B cell (primary cell): Measurements from ENCODE around the gene SLC38A10.

Experiments used
- CTCF ChIP-seq: fragments of 200-600 bp; IDR thresholded peaks from one replicate; pipeline ENCODE4 v1.8.0; 2022; ENCODE audit warnings: antibody characterized with exemption, mild to moderate bottlenecking
- EZH2 ChIP-seq: IDR thresholded peaks from 2 replicates; pipeline ENCODE4 v1.6.1; 2012; ENCODE audit warnings: borderline replicate concordance, low read depth, mild to moderate bottlenecking, moderate library complexity, low read length; ENCODE audit not compliant: insufficient read depth, poor library complexity, severe bottlenecking

GRCh38 chr17:81260641-81261040, 34.5 kb downstream of the SLC38A10 start:
- TF ChIP-seq CTCF (no peak), EZH2 (no peak)
